Measurements from ENCODE around the gene NCK1.

The NCK1 gene

GRCh38 chr3:136988651-136989050 is 126.6 kb downstream of the NCK1 start:
- no peak for TF ChIP-seq CTCF (IDR thresholded peaks at IDR 0.05; ENCODE audit: low read depth, low read length)
- no peak overlapping the region for H3K4me3 ChIP-seq (replicated peaks in 1 of 2; ENCODE audit: low read depth in 2 of 2, low read length in 2 of 2)

GRCh38 chr3:136989781-136990524 is 127.9 kb downstream of the NCK1 start:
- H3K4me3 ChIP-seq (replicated peaks in 1 of 2; ENCODE audit: low read depth in 2 of 2, low read length in 2 of 2), result no peak overlapping the region
- DNase-seq (ENCODE audit: low read depth in 2 of 2), result no peak
- no peak for TF ChIP-seq CTCF (IDR thresholded peaks at IDR 0.05; ENCODE audit: low read depth, low read length)

More at GRCh38 chr3:136988651-136989050, 126.6 kb downstream of the NCK1 start:
- no peak for DNase-seq (ENCODE audit: low read depth in 2 of 2)

- H3K4me3 ChIP-seq (replicated peaks in 1 of 2; ENCODE audit: low read depth in 2 of 2, low read length in 2 of 2), result no peak overlapping the region
- no peak for TF ChIP-seq CTCF (IDR thresholded peaks at IDR 0.05; ENCODE audit: low read depth, low read length)
- DNase-seq (ENCODE audit: low read depth in 2 of 2), result no peak
These were observed 128.8 kb downstream of the NCK1 start for GRCh38 chr3:136990826-136991225.

- TF ChIP-seq CTCF (IDR thresholded peaks at IDR 0.05; ENCODE audit: low read depth, low read length), result no peak
- no peak overlapping the region for H3K4me3 ChIP-seq (replicated peaks in 1 of 2; ENCODE audit: low read depth in 2 of 2, low read length in 2 of 2)
- no peak for DNase-seq (ENCODE audit: low read depth in 2 of 2)
These were observed 130.1 kb downstream of the NCK1 start for GRCh38 chr3:136992115-136992514.

GRCh38 chr3:136994772-136995516 is 132.9 kb downstream of the NCK1 start:
- TF ChIP-seq CTCF (IDR thresholded peaks at IDR 0.05; ENCODE audit: low read depth, low read length), result no peak
- no peak overlapping the region for H3K4me3 ChIP-seq (replicated peaks in 1 of 2; ENCODE audit: low read depth in 2 of 2, low read length in 2 of 2)
- DNase-seq (ENCODE audit: low read depth in 2 of 2), result peak; percentile 93 to 99

- H3K4me3 ChIP-seq (replicated peaks in 1 of 2; ENCODE audit: low read depth in 2 of 2, low read length in 2 of 2), result no peak overlapping the region
- DNase-seq (ENCODE audit: low read depth in 2 of 2), result peak; percentile 31 to 76
- no peak for TF ChIP-seq CTCF (IDR thresholded peaks at IDR 0.05; ENCODE audit: low read depth, low read length)
These were observed 133.6 kb downstream of the NCK1 start for GRCh38 chr3:136995652-136996051.

Data from cardiac fibroblast (primary cell).